K562 (cell line): ENCODE data around the gene DNAJB12. TPM values are rescaled to one million over a fixed set of nuclear protein-coding genes. Genes with fewer than 3 reads are reported as not detected.

ENCODE experiments used
- ARID2 ChIP-seq: fragments of 450-650 bp; IDR thresholded peaks from 2 replicates; pipeline ENCODE4 v1.6.1; 2017; ENCODE audit warnings: antibody characterized with exemption, mild to moderate bottlenecking
- BCLAF1 ChIP-seq, 2 experiments: fragments of 450-650 bp in 1 of 2; IDR thresholded peaks; 2 replicates each; pipeline ENCODE4 v1.6.1; 2011 to 2017; ENCODE audit warnings: low read depth in 2 of 2, antibody characterized with exemption in 1 of 2, borderline replicate concordance in 1 of 2, low read length in 1 of 2, mild to moderate bottlenecking in 1 of 2, mixed read lengths in 1 of 2; ENCODE audit not compliant: control insufficient read depth in 1 of 2
- CBFA2T3 ChIP-seq: fragments of 450-650 bp; IDR thresholded peaks from 2 replicates; pipeline ENCODE4 v1.6.1; 2017
- ELF2 ChIP-seq: fragments of 250-450 bp; sonication (Bioruptor Pico); IDR thresholded peaks from 2 replicates; pipeline ENCODE4 v1.5.0; 2021; ENCODE audit warnings: mild to moderate bottlenecking
- ELK3 ChIP-seq: fragments of 450-650 bp; formaldehyde crosslinking; IDR thresholded peaks from 2 replicates; pipeline ENCODE4 v1.4.0; 2020; ENCODE audit warnings: mild to moderate bottlenecking
- ERF ChIP-seq: fragments of 450-650 bp; formaldehyde crosslinking; IDR thresholded peaks from 2 replicates; pipeline ENCODE4 v1.4.0; 2020; ENCODE audit warnings: mild to moderate bottlenecking, mixed read lengths
- EZH2 ChIP-seq: IDR thresholded peaks from 2 replicates; pipeline ENCODE4 v1.6.1; 2012; ENCODE audit warnings: low read depth, mild to moderate bottlenecking, inconsistent platforms, low read length, borderline replicate concordance
- FOXK2 ChIP-seq, 2 experiments: fragments of 450-650 bp; IDR thresholded peaks in 1 of 2; conservative IDR thresholded peaks in 1 of 2; 2 replicates each; pipeline ENCODE4 v1.6.1; 2016; ENCODE audit warnings: low read depth in 2 of 2, mild to moderate bottlenecking in 1 of 2
- GTF2B ChIP-seq: IDR thresholded peaks from 2 replicates; pipeline ENCODE4 v1.6.1; 2011; ENCODE audit not compliant: insufficient read length; ENCODE audit errors: extremely low read depth
- MTA1 ChIP-seq: fragments of 450-650 bp; IDR thresholded peaks from 2 replicates; pipeline ENCODE4 v1.6.1; 2017; ENCODE audit warnings: borderline replicate concordance
- NFE2 ChIP-seq: IDR thresholded peaks from 2 replicates; pipeline ENCODE4 v1.6.1; 2014; ENCODE audit warnings: antibody characterized with exemption, low read depth
- SP2 ChIP-seq: IDR thresholded peaks from 2 replicates; pipeline ENCODE4 v1.6.1; 2011; ENCODE audit warnings: mild to moderate bottlenecking, low read depth, low read length, moderate library complexity; ENCODE audit not compliant: poor library complexity, severe bottlenecking; ENCODE audit errors: extremely low read depth
- TAL1 ChIP-seq: fragments of 450-650 bp; IDR thresholded peaks from 2 replicates; pipeline ENCODE4 v1.6.1; 2016; ENCODE audit warnings: mild to moderate bottlenecking
- USF1 ChIP-seq: sonication (generic); formaldehyde crosslinking; IDR thresholded peaks from 2 replicates; pipeline ENCODE4 v1.9.0; 2022; ENCODE audit warnings: mild to moderate bottlenecking, missing genetic modification reagents
- XRCC4 ChIP-seq: IDR thresholded peaks from one replicate; pipeline ENCODE4 v1.6.1; 2011; ENCODE audit not compliant: insufficient read depth, insufficient read length; ENCODE audit errors: extremely low read depth
- ZNF253 ChIP-seq: fragments of 250-450 bp; sonication (Bioruptor Pico); conservative IDR thresholded peaks from 2 replicates; pipeline ENCODE4 v1.6.1; 2021; ENCODE audit warnings: mild to moderate bottlenecking
- ZNF311 ChIP-seq: fragments of 250-450 bp; sonication (Bioruptor Pico); IDR thresholded peaks from 2 replicates; pipeline ENCODE4 v1.4.0; 2020; ENCODE audit warnings: mild to moderate bottlenecking, moderate library complexity
- ZNF395 ChIP-seq: fragments of 200-800 bp; sonication (Bioruptor generic); IDR thresholded peaks from 2 replicates; pipeline ENCODE4 v1.6.1; 2017; ENCODE audit warnings: missing genetic modification characterization, missing compliant biosample characterization
- polyA plus RNA-seq, 8 experiments: library from polyadenylated mRNA; depleted of rRNA in 4 of 8; stranded (reverse) in 5 of 8; unstranded in 3 of 8; fragments of >200 nt; fragmentation: Nextera tagmentation in 2 of 8; fragmentation: Illumina TruSeq in 1 of 8; extraction: Ambion mirVana in 2 of 8; extraction: Trizol in 1 of 8; gene quantifications; 2 replicates each; pipeline versions ENCODE4 v1.2.1 to v1.2.3, GENCODE V29; 2011 to 2014; ENCODE audit warnings: inconsistent platforms in 1 of 8, missing spikeins in 1 of 8
- total RNA-seq, 7 experiments: library from RNA; depleted of rRNA in 6 of 7; stranded (reverse); fragments of >200 nt in 6 of 7; fragmentation: Illumina TruSeq in 2 of 7; extraction: Trizol in 2 of 7; gene quantifications; 2 replicates each; pipeline versions ENCODE4 v1.2.1 to v1.2.3, GENCODE V29; 2011 to 2021; ENCODE audit warnings: low replicate concordance in 1 of 7
- TF ChIP-seq, protein P1 (sequence below), 2 experiments: IDR thresholded peaks in 1 of 2; conservative IDR thresholded peaks in 1 of 2; 2 replicates each; pipeline ENCODE4 v1.6.1; 2016; ENCODE audit warnings: low read depth in 2 of 2, mild to moderate bottlenecking in 1 of 2, missing compliant biosample characterization in 1 of 2, missing genetic modification characterization in 1 of 2, moderate library complexity in 1 of 2

Gene DNAJB12
- total and polyA plus RNA-seq, 9 of the 15 experiments (the other 6 are each of a cell fraction or from before 2014, with no cell fraction given): 3.5 to 31.5 (median 20.3) TPM

GRCh38 chr10:72316386-72316700 is 38.4 kb downstream of the DNAJB12 start (continued):
- TF ChIP-seq ZNF395 (CRISPR knock-in tag): peak; percentile 30; the same call in 1 of the 2 replicates
- no peak for TF ChIP-seq SP2
- no peak for TF ChIP-seq FOXK2 (conservative IDR thresholded peaks at IDR 0.05 in 1 of 2, IDR thresholded peaks at IDR 0.05 in 1 of 2; ENCODE audit: low read depth in 2 of 2)
- TF ChIP-seq ZNF253 (CRISPR knock-in tag): no peak
- no peak for TF ChIP-seq ZNF311 (CRISPR knock-in tag)
- no peak for TF ChIP-seq ELK3 (CRISPR knock-in tag)
- 0 out of 2 replicates have a peak, but pooled peaks have one; percentile 26 for TF ChIP-seq ERF (CRISPR knock-in tag)
- TF ChIP-seq USF1 (CRISPR knock-in tag): no peak
- no peak for TF ChIP-seq TAL1
- no peak for TF ChIP-seq CBFA2T3
- 0 out of 2 replicates have a peak, but pooled peaks have one; percentile 7 for TF ChIP-seq NFE2
- TF ChIP-seq, protein P1, sequence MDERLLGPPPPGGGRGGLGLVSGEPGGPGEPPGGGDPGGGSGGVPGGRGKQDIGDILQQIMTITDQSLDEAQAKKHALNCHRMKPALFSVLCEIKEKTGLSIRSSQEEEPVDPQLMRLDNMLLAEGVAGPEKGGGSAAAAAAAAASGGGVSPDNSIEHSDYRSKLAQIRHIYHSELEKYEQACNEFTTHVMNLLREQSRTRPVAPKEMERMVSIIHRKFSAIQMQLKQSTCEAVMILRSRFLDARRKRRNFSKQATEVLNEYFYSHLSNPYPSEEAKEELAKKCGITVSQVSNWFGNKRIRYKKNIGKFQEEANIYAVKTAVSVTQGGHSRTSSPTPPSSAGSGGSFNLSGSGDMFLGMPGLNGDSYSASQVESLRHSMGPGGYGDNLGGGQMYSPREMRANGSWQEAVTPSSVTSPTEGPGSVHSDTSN (CRISPR knock-in tag; IDR thresholded peaks at IDR 0.05; ENCODE audit: low read depth): no peak
- TF ChIP-seq, protein P1 (tag; conservative IDR thresholded peaks at IDR 0.05; ENCODE audit: low read depth): no peak
- TF ChIP-seq XRCC4: no peak
- no peak for TF ChIP-seq MTA1
- no peak for TF ChIP-seq ARID2
- TF ChIP-seq EZH2: no peak
- no peak for TF ChIP-seq GTF2B
- TF ChIP-seq BCLAF1 (IDR thresholded peaks at IDR 0.05; ENCODE audit: borderline replicate concordance in 1 of 2, control insufficient read depth in 1 of 2, low read depth in 2 of 2, low read length in 1 of 2): no peak
- TF ChIP-seq ELF2 (CRISPR knock-in tag): peak; percentile 52; the same call in 1 of the 2 replicates
